Stimulated activated CD4-positive, alpha-beta T cell treated with anti-CD3 and anti-CD28 coated beads, Interleukin-12 subunit alpha, Interleukin-12 subunit beta, amount 100 ng/mL, for 4 hours (primary cell): ENCODE results near the gene CMTR1.
"Not testable (repeated sequence)": the region's sequence is repeated elsewhere in the genome, so short reads cannot be mapped to it uniquely, and the experiment has no call there.

Experiments used
- DNase-seq: peaks from one replicate; pipeline ENCODE4 v3.0.0-alpha.2; 2020

The CMTR1 gene

DNA sequence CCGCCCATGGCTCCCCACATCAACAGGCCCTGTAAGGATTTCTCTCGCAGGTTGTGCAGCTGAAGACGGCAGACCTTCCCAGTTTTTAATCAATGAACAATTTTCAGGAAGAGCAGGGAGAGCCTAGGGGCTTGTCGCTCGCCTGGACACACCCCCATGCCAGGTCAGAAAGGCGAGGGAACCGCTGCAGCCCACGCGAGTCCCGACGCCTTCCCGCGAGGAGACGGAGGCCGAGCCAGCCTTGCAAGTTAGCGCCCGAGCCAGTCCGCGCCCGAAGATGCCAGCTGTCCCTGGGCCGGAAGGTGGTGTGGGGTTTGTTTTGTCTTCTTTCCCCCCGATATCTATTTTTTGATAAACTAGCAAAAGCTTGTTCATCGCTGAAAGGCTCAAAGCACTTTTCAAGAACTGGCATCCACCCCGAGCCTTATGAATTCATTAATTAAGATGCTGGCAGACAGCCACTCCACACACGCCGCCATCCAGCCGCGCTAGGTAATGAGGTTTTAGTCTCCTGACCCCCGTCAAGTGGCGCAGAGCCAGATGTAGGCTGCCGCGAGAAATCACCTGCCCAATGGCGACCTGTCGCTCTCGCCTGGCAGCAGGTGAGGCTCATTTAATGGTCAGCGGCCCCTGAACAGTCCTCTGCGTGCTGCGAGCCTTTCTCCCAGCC, 60.1 kb downstream of the CMTR1 start:
- no peak for DNase-seq

GRCh38 chr6:37493661-37493995, 60.6 kb downstream of the CMTR1 start:
- no peak for DNase-seq

GRCh38 chr6:37495244-37495934, 62.4 kb downstream of the CMTR1 start:
- DNase-seq, result no peak

- no peak for DNase-seq
Measured at GRCh38 chr6:37496951-37497885, 64.2 kb downstream of the CMTR1 start.

DNA sequence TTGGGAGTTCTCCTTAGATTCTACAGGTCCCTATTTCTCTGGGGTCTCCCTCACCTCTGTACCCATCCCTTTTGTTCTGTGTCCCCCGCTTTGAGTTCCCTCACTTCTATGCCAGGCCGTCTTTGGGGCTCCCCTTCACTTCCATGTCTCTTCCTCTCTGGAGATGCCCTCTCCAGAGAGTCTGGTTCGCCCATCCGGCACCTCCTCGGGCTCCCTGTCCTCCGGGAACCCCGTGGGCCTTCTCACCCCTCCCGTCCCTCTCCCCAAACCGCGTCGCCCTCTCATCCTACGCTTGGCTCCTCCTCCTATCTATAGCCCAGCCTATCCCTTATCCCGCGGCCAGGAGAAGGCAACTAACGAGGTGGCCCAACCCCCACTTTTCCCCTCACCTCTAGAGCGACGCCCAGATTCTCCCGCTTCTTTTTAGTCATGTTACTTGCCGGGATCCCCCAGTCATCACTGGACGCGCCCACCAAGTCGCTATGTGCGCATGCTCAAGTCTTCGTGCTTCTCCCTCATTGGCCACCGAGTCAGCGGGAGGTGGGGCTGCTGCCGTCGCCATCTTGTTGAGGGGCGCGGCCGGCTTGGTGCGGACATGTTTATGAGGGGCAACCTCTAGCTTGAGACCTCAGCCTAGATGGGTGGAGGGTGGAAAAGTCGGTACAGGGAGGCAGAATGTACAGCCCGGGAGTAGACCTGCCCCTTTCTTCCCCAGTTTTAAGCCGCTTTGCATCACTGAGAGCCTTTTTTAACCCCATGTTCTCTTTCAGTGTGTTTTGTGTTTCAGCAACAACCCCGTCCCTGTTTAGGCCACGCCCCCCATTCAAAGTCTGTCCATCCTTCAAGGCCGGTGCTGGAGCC, 66.6 kb downstream of the CMTR1 start, which contains the start of gene CCDC167:
Gene CCDC167 (minus strand): TSS at position 461 of the 861 bp plus-strand sequence. CDS start 30 bp downstream, at position 431.
- peak; percentile 94 for DNase-seq

GRCh38 chr6:37500294-37500608, 67.2 kb downstream of the CMTR1 start:
- no peak for DNase-seq

DNA sequence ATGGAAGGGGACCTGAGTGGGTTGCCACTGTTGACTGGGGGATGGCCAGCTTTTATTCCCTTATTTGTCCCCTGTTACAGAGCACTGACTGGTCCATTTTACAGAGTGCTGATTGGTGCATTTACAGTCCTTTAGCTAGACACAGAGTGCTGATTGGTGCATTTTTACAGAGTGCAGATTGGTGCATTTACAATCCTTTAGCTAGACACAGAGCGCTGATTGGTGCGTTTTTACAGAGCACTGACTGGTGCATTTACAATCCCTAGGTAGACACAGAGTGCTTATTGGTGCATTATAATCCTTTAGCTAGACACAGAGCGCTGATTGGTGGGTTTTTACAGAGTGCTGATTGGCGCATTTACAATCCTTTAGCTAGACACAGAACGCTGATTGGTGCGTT, 67.9 kb downstream of the CMTR1 start:
- DNase-seq, result not testable (repeated sequence)

DNA sequence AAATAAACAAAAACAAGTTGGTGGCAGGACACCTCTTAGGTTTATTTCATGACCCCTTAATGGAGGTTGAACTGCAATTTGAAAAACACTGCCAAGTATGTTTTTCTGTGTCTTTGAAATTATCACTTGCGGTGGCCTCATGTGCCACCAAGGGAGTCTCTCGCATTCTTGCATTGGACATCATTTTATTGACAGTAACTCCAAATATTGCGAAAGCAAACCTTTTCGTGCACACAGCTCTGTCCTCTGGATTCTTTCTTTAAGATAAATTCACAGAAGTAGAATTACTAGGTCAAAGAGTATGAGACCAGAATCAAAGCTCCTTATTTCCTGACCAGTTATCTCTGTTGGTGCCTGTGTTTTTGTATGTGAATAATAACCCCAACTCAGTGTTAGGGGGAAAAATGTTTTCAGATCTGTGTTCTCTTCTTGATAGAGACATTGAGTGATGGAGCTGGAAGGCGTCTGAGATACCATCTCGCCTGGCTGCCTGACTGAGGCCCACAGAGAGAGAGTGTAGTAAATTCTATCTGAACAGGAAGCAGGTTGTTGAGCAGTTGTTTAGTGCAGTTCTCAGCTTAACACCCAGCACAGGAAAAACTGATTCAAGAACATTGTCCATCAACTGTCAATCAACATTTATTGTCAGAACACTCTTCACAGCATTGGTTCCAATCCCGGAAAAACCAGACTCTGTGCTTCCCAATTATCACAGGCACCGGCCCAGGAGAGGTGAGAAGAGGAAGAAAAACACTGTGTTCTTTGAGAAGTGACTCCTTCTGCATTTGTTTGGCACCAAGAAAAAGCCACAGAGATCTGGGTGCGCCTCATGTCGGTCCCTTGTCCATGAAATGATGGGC, 68.8 kb downstream of the CMTR1 start:
- DNase-seq, result no peak

GRCh38 chr6:37502703-37503291, 69.8 kb downstream of the CMTR1 start:
- DNase-seq, result no peak

GRCh38 chr6:37503309-37503965, 70.4 kb downstream of the CMTR1 start:
- no peak for DNase-seq

DNA sequence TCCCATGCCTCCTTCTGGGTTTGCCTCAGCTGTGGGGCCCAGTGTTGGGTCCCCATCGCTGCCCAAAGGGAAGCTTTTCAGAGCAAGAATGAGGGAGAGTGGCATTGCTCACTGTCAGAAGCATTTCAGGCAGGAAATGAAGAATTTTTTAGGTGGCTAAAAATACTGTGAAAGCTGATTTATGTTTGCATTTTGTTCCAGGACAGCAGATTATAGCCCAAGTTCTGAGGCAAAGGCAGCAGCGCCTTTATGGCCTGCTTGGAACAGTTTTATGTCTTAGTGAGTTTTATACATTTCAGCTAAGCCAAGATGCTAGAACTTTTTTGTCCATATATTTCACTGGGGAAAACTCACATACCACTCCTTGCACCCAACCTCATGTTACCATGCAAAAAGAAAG, 71.0 kb downstream of the CMTR1 start:
- no peak for DNase-seq

DNA sequence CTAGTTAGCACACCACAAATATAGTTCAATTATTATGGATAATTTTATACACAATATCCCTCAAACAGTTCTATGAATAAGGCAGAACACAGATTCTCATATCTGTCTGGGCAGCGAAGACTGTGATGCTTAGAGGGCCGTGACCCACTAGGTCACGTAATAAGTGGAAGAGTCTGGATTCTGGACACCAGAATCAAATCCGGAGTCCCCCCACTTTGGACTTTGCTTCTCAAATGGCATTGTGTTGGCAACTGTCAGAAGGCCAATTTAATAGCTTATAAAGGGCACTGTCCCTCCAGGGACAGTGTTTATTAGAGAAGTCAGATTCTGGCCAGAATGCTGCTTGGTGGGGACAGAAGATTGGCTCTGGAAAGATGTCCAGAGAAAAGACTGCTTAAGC, 73.5 kb downstream of the CMTR1 start:
- no peak for DNase-seq

- DNase-seq, result no peak
Measured at GRCh38 chr6:37507077-37507476, 74.1 kb downstream of the CMTR1 start.

DNA sequence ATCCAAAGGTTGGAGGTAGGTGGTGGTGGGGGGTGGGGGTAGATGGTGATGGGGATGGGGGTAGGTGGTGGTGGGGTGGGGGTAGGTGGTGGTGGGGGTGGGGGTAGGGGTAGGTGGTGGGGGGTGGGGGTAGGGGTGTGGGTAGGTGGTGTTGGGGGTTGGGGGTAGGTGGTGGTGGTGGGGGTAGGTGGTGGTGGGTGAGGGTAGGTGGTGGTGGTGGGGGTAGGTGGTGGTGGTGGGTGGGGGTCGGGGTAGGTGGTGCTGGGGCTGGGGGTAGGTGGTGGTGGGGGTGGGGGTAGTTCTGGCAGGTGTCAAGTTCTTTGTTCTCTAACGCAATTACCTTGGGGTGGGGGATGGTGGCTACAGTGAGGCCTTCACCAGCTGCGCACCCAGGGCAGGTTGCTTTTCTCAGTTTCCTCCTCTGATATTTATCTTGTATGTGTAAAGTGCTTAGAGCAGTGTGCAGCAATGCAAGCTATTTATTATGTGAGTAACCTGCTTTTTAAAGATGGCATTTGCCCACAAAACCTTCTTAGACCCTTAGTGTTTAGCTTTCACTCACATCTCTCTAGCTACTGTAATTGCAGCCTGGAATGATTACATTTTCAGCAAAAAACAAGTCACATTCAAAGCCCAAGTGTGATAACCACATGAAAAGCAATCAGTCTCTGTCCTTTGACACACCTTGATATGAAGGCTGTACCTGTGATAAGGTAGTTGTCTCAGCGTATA, 74.8 kb downstream of the CMTR1 start:
- DNase-seq, result no peak

DNA sequence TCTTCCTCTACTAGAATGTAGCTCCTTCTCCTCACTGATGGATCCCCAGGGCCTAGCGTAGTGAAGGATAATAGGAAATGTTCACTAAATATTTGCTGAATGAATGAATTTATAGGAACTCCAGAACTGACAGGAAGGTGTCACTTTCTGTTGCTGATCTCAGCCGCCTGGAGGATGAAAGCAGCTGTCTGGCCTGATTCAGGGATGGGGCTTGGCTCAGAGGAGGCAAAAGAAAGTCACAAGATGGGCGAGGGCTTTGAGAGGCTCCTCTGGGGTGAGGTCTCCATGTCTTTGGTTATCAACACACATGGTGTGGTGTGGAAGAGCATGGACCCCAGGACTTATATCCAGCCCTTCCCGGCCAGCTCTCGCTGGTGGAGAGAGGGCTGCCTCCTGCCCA, 78.2 kb downstream of the CMTR1 start:
- DNase-seq, result no peak

- no peak for DNase-seq
Measured at GRCh38 chr6:37511910-37512399, 78.9 kb downstream of the CMTR1 start.

- no peak for DNase-seq
Measured at GRCh38 chr6:37512400-37513011, 79.5 kb downstream of the CMTR1 start.

- DNase-seq, result no peak
Measured at GRCh38 chr6:37513155-37513554, 80.1 kb downstream of the CMTR1 start.

DNA sequence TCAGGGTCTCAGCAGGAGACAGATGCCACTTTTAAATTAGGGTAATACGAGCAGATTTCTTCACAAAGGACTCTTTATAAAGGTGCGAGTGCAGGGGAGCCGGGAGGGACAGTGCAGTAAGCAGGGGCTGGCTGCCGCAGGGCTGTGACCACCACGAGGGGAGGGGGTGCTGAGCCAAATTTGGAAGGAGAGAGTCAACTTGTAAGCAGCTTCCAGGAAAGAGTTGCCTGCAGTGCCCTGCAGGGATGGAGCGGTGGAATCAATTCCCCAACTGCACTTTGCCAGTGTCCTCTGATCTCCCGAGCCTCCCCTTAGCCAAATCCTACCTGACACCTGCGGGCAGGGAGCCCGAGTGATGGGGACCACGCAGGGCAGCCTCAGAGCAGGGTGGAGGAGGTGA, 80.6 kb downstream of the CMTR1 start:
- DNase-seq, result no peak
